OCI-LY7 (cell line): ENCODE measurements around the gene WNK2. TPM values are rescaled to one million over a fixed set of nuclear protein-coding genes. Genes with fewer than 3 reads are reported as not detected.

ENCODE experiments used
- BruUV-seq: library from RNA; stranded (reverse); fragments of 400-500 nt; replicated peaks from 2 replicates; lab custom pipeline; 2021; lab: Mats Ljungman, UMichigan
- CTCF ChIA-PET: fragments of 300-600 bp; sonication (Branson Sonifier 250); formaldehyde crosslinking; loops from one replicate; lab custom pipeline; 2022; ENCODE audit warnings: antibody characterized with exemption; ENCODE audit not compliant: unreplicated experiment; lab: Charles Lee
- POLR2A ChIA-PET: fragments of 300-600 bp; sonication (Branson Sonifier 250); formaldehyde crosslinking; loops from one replicate; lab custom pipeline; 2022; ENCODE audit warnings: antibody characterized with exemption; lab: Charles Lee
- DNase-seq: peaks from one replicate; pipeline ENCODE4 v3.0.0-alpha.2; 2015; ENCODE audit warnings: low spot score
- H2AFZ ChIP-seq: fragments of 200-600 bp; sonication (generic), shearing (Covaris generic); 2 replicates; pipeline ENCODE4 v1.6.1; 2014; ENCODE audit warnings: mild to moderate bottlenecking, antibody characterized with exemption, low read length, moderate library complexity
- H3K27ac ChIP-seq: fragments of 200-600 bp; sonication (generic); 2 replicates; pipeline ENCODE4 v1.5.1; 2014; ENCODE audit warnings: mixed run types, low read depth, mild to moderate bottlenecking, moderate library complexity, low read length, inconsistent platforms; ENCODE audit not compliant: poor library complexity, severe bottlenecking
- H3K36me3 ChIP-seq: fragments of 200-600 bp; sonication (generic); 2 replicates; pipeline ENCODE4 v1.6.1; 2014; ENCODE audit warnings: mild to moderate bottlenecking, antibody characterized with exemption, low read length, moderate library complexity, mixed read lengths; ENCODE audit not compliant: insufficient read depth
- H3K4me1 ChIP-seq: fragments of 200-600 bp; sonication (generic); 2 replicates; pipeline ENCODE4 v1.5.1; 2014; ENCODE audit warnings: mild to moderate bottlenecking, low read length; ENCODE audit not compliant: insufficient read depth, poor library complexity, severe bottlenecking
- H3K4me2 ChIP-seq: fragments of 200-600 bp; sonication (generic); 2 replicates; pipeline ENCODE4 v1.6.1; 2014; ENCODE audit warnings: mild to moderate bottlenecking, low read length
- H3K4me3 ChIP-seq: fragments of 200-600 bp; sonication (generic); 2 replicates; pipeline ENCODE4 v1.5.1; 2014; ENCODE audit warnings: mild to moderate bottlenecking, low read depth, low read length; ENCODE audit not compliant: poor library complexity, severe bottlenecking
- H3K79me2 ChIP-seq: fragments of 200-600 bp; sonication (generic); 2 replicates; pipeline ENCODE4 v1.6.1; 2016; ENCODE audit warnings: low read depth, mild to moderate bottlenecking, low read length, moderate library complexity, mixed read lengths; ENCODE audit not compliant: insufficient read depth
- H3K9me2 ChIP-seq: fragments of 200-600 bp; sonication (generic); 2 replicates; pipeline ENCODE4 v1.6.1; 2016; ENCODE audit warnings: mild to moderate bottlenecking, low read length, mixed read lengths; ENCODE audit not compliant: insufficient read depth
- H3K9me3 ChIP-seq: fragments of 200-600 bp; sonication (generic); 2 replicates; pipeline ENCODE4 v1.6.1; 2014; ENCODE audit warnings: mild to moderate bottlenecking, mixed run types, low read length, mixed read lengths
- H4K20me1 ChIP-seq: fragments of 200-600 bp; sonication (generic); 2 replicates; pipeline ENCODE4 v1.6.1; 2014; ENCODE audit warnings: mild to moderate bottlenecking, antibody characterized with exemption, low read length, moderate library complexity, mixed read lengths; ENCODE audit not compliant: insufficient read depth
- EZH2phosphoT487 ChIP-seq: fragments of 200-600 bp; sonication (generic); IDR thresholded peaks from 2 replicates; pipeline ENCODE4 v1.6.1; 2018; ENCODE audit warnings: low read depth, borderline replicate concordance, mild to moderate bottlenecking, mixed run types, antibody characterized with exemption, low read length, moderate library complexity, mixed read lengths
- intact Hi-C: fragments of 100-400 bp; cut with micrococcal nuclease; formaldehyde crosslinking; loops from one replicate; pipeline ENCODE4 v1.10.0; 2022; ENCODE audit not compliant: unreplicated experiment
- total RNA-seq, 2 experiments: library from RNA; depleted of rRNA in 1 of 2; stranded (reverse); fragments of >200 nt in 1 of 2; shearing (Covaris generic) in 1 of 2; gene quantifications; 2 replicates each; pipeline ENCODE4 v1.2.3, GENCODE V29; 2014 to 2022
- TF ChIP-seq, protein P1 (sequence below): fragments of 200-600 bp; sonication (generic); conservative IDR thresholded peaks from 2 replicates; pipeline ENCODE4 v1.5.1; 2014; ENCODE audit warnings: mild to moderate bottlenecking, antibody characterized with exemption, low read length, moderate library complexity, mixed read lengths

Gene WNK2
- total RNA-seq, 2 experiments from 2014 or later = 142 to 194 TPM

DNA sequence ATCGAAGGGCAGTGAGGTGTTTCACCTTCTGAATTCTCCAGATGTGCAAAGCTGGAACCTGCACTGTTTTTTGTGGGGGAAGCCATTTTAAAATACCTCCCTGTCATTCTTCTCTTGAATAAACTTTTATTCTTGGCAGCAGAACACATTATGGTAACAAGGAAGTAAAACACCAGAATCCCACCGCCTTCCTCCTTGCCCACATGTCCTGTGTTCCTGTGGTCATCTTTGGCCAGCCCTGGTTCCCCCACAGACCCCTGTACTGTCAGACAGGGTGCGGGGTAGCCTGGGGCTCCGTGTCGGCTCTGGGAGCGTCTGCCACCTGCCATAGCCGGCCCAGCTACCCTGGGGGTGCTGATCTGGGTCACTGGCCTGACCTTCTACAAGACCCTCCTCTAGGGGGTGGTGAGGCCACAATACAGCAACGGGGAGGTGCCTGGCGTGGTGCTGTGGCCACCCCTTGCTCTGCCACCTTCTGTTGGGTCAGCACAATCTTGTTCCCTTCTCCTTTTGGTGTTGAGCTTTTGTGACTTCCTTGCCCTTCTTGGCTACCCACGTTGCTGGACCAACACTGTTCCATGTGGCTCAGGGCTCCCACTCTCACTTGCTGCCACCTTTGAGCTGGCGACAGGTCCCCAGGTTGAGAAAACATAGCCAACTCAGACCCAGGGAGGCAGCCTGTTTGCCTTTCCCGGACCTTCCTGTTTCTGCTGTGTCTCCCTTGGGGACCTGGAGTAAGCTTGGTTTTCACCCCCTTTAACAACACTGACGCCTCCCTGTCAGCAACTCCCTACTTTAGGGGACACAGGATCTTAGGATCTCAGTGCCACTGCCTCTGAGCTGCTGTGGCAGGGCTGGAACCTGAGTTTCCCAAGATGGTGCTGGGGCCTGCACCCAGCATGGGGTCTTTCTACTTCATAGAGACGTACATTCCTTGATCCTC is 4.8 kb downstream of the WNK2 start:
- Histone ChIP-seq H3K9me2 (no peaks in the 10 kb centered on the region), H3K4me2 (no peak overlapping the region), H3K36me3 (no peaks in the 10 kb centered on the region), H2AFZ (no peak overlapping the region), H3K79me2 (no peaks in the 10 kb centered on the region), H3K4me1 (peaks cover 15% of the 10 kb centered on the region), H3K27ac (no peak overlapping the region), H3K9me3 (no peaks in the 10 kb centered on the region), H4K20me1 (no peaks in the 10 kb centered on the region), H3K4me3 (no peak overlapping the region)
- intact Hi-C loops = no loop called here
- CTCF ChIA-PET = no interaction called here
- POLR2A ChIA-PET = no interaction called here
- TF ChIP-seq, protein P1, sequence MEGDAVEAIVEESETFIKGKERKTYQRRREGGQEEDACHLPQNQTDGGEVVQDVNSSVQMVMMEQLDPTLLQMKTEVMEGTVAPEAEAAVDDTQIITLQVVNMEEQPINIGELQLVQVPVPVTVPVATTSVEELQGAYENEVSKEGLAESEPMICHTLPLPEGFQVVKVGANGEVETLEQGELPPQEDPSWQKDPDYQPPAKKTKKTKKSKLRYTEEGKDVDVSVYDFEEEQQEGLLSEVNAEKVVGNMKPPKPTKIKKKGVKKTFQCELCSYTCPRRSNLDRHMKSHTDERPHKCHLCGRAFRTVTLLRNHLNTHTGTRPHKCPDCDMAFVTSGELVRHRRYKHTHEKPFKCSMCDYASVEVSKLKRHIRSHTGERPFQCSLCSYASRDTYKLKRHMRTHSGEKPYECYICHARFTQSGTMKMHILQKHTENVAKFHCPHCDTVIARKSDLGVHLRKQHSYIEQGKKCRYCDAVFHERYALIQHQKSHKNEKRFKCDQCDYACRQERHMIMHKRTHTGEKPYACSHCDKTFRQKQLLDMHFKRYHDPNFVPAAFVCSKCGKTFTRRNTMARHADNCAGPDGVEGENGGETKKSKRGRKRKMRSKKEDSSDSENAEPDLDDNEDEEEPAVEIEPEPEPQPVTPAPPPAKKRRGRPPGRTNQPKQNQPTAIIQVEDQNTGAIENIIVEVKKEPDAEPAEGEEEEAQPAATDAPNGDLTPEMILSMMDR = 0 out of 2 replicates have a peak, but pooled peaks have one; percentile 7
- no peak for TF ChIP-seq EZH2phosphoT487
- DNase-seq = no peak
- no TSS peak for BruUV-seq

DNA sequence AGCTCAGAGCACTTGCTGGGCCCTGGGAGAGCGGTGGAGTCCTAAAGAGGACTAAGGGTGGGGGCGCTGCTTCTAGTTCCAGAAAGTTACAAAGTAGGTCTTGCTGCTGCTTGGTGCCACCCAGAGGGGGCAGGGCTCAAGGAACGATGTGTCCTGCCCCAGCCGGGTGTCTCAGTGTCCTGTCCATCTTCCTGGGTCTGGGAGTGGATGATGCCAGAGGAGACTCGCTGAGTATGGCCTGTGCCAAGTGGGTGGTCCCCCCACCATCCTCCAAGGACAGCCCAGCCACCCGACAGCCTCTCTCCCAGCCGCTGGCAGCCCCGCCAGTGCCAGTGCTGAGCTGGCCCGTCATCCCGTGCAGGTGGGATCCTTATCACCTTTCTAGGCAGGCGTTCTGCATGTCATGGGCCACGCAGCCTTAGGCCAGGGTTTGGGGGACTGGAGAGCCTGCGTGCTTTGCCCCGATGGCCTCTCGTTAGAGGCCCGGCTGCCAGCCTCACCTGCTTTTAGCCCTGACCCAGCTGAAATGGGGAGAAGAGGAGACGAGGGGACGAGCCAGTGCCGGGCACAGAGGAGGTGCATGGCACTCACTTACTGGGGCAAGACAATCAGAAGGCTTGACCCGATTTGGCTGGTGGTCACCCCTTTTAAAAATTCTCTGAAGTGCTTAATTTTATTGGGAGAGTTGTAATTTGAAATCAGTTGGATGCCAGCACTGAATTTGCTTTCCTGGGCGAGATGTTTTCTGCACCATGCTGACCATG is 5.6 kb downstream of the WNK2 start:
- no peaks in the 10 kb centered on the region for H3K9me3 ChIP-seq
- no peak overlapping the region for H3K4me2 ChIP-seq
- H3K4me1 ChIP-seq = peaks cover 21% of the 10 kb centered on the region
- no peak for DNase-seq
- no peak overlapping the region for H2AFZ ChIP-seq
- intact Hi-C loops = no loop called here
- no peaks in the 10 kb centered on the region for H3K9me2 ChIP-seq
- ChIA-PET POLR2A (no interaction called here), CTCF (no interaction called here)
- no peaks in the 10 kb centered on the region for H3K79me2 ChIP-seq
- H4K20me1 ChIP-seq = no peaks in the 10 kb centered on the region
- H3K4me3 ChIP-seq = no peak overlapping the region
- no peak overlapping the region for H3K27ac ChIP-seq
- no peak for TF ChIP-seq EZH2phosphoT487
- TF ChIP-seq, protein P1 = no peak
- H3K36me3 ChIP-seq = no peaks in the 10 kb centered on the region
- BruUV-seq = no TSS peak
